ENCODE results near the gene SPOCK1. TPM values are rescaled to one million over a fixed set of nuclear protein-coding genes. Genes with fewer than 3 reads are reported as not detected.

The SPOCK1 gene
- total RNA-seq, 1 donor = 231 TPM

- peaks cover 13% of the 10 kb centered on the region for H3K79me2 ChIP-seq (ENCODE audit: insufficient read depth, low read length)
- no peaks in the 10 kb centered on the region for H3K9me3 ChIP-seq (ENCODE audit: low read depth, low read length)
- H3K4me2 ChIP-seq (ENCODE audit: insufficient read depth, low read length) = no peak overlapping the region
- DNase-seq (ENCODE audit: insufficient read length, low spot score, missing footprints) = no peak
- no peaks in the 10 kb centered on the region for H3K27me3 ChIP-seq (ENCODE audit: insufficient read depth, low read length)
- no peaks in the 10 kb centered on the region for H3K4me1 ChIP-seq (ENCODE audit: insufficient read depth, low read length)
- no peak overlapping the region for H2AFZ ChIP-seq (ENCODE audit: low read length)
- H4K20me1 ChIP-seq (ENCODE audit: insufficient read depth, low read length) = peaks cover 74% of the 10 kb centered on the region
- no peak overlapping the region for H3K27ac ChIP-seq (ENCODE audit: low read depth, low read length)
- no peak overlapping the region for H3K4me3 ChIP-seq (ENCODE audit: insufficient read depth, low read length)
- no peak for TF ChIP-seq CTCF (IDR thresholded peaks at IDR 0.05; ENCODE audit: extremely low read depth, low read depth, low read length)
- H3K36me3 ChIP-seq (ENCODE audit: insufficient read depth, low read length) = no peaks in the 10 kb centered on the region
These were observed 331.9 kb downstream of the SPOCK1 start for GRCh38 chr5:137167187-137167586.

GRCh38 chr5:137164961-137165360 is 334.2 kb downstream of the SPOCK1 start:
- Histone ChIP-seq H4K20me1 (ENCODE audit: insufficient read depth, low read length) (peaks cover 57% of the 10 kb centered on the region), H3K4me3 (ENCODE audit: insufficient read depth, low read length) (no peak overlapping the region), H3K9me3 (ENCODE audit: low read depth, low read length) (no peaks in the 10 kb centered on the region), H3K4me1 (ENCODE audit: insufficient read depth, low read length) (no peaks in the 10 kb centered on the region), H3K27ac (ENCODE audit: low read depth, low read length) (no peak overlapping the region), H3K36me3 (ENCODE audit: insufficient read depth, low read length) (no peaks in the 10 kb centered on the region), H3K27me3 (ENCODE audit: insufficient read depth, low read length) (no peaks in the 10 kb centered on the region), H3K4me2 (ENCODE audit: insufficient read depth, low read length) (no peak overlapping the region), H2AFZ (ENCODE audit: low read length) (no peak overlapping the region), H3K79me2 (ENCODE audit: insufficient read depth, low read length) (peaks cover 10% of the 10 kb centered on the region)
- no peak for DNase-seq (ENCODE audit: insufficient read length, low spot score, missing footprints)
- TF ChIP-seq CTCF (IDR thresholded peaks at IDR 0.05; ENCODE audit: extremely low read depth, low read depth, low read length) = no peak

GRCh38 chr5:137164536-137164935 is 334.6 kb downstream of the SPOCK1 start:
- Histone ChIP-seq H4K20me1 (ENCODE audit: insufficient read depth, low read length) (peaks cover 54% of the 10 kb centered on the region), H3K4me1 (ENCODE audit: insufficient read depth, low read length) (no peaks in the 10 kb centered on the region), H3K9me3 (ENCODE audit: low read depth, low read length) (no peaks in the 10 kb centered on the region), H3K36me3 (ENCODE audit: insufficient read depth, low read length) (no peaks in the 10 kb centered on the region), H2AFZ (ENCODE audit: low read length) (no peak overlapping the region), H3K79me2 (ENCODE audit: insufficient read depth, low read length) (peaks cover 10% of the 10 kb centered on the region), H3K4me3 (ENCODE audit: insufficient read depth, low read length) (no peak overlapping the region), H3K4me2 (ENCODE audit: insufficient read depth, low read length) (no peak overlapping the region), H3K27me3 (ENCODE audit: insufficient read depth, low read length) (no peaks in the 10 kb centered on the region), H3K27ac (ENCODE audit: low read depth, low read length) (no peak overlapping the region)
- DNase-seq (ENCODE audit: insufficient read length, low spot score, missing footprints) = no peak
- TF ChIP-seq CTCF (IDR thresholded peaks at IDR 0.05; ENCODE audit: extremely low read depth, low read depth, low read length) = no peak

- Histone ChIP-seq H3K79me2 (ENCODE audit: insufficient read depth, low read length) (peaks cover 2% of the 10 kb centered on the region), H4K20me1 (ENCODE audit: insufficient read depth, low read length) (peaks cover 43% of the 10 kb centered on the region), H3K4me2 (ENCODE audit: insufficient read depth, low read length) (no peak overlapping the region), H3K9me3 (ENCODE audit: low read depth, low read length) (no peaks in the 10 kb centered on the region), H3K4me3 (ENCODE audit: insufficient read depth, low read length) (no peak overlapping the region), H2AFZ (ENCODE audit: low read length) (no peak overlapping the region), H3K36me3 (ENCODE audit: insufficient read depth, low read length) (no peaks in the 10 kb centered on the region), H3K27ac (ENCODE audit: low read depth, low read length) (no peak overlapping the region), H3K27me3 (ENCODE audit: insufficient read depth, low read length) (no peaks in the 10 kb centered on the region), H3K4me1 (ENCODE audit: insufficient read depth, low read length) (no peaks in the 10 kb centered on the region)
- no peak for TF ChIP-seq CTCF (IDR thresholded peaks at IDR 0.05; ENCODE audit: extremely low read depth, low read depth, low read length)
- no peak for DNase-seq (ENCODE audit: insufficient read length, low spot score, missing footprints)
These were observed 340.4 kb downstream of the SPOCK1 start for GRCh38 chr5:137158691-137159090.
